DMS153 (cell line): ENCODE measurements around the gene CDC42.
"Not testable (repeated sequence)": the region's sequence is repeated elsewhere in the genome, so short reads cannot be mapped to it uniquely, and the experiment has no call there.

Experiments
- DNase-seq: peaks from one replicate; lab custom pipeline; 2025; lab: John Stamatoyannopoulos, UW

The CDC42 gene

GRCh38 chr1:22052115-22053016 is at the start of gene CDC42:
TSS of gene CDC42 (plus strand) at chr1:22052709. CDS start at chr1:22078479, 25,770 bp downstream.
- DNase-seq = peak; percentile 86

- DNase-seq = not testable (repeated sequence)
These were observed 49.6 kb upstream of the CDC42 start for GRCh38 chr1:22002875-22003274.

DNA sequence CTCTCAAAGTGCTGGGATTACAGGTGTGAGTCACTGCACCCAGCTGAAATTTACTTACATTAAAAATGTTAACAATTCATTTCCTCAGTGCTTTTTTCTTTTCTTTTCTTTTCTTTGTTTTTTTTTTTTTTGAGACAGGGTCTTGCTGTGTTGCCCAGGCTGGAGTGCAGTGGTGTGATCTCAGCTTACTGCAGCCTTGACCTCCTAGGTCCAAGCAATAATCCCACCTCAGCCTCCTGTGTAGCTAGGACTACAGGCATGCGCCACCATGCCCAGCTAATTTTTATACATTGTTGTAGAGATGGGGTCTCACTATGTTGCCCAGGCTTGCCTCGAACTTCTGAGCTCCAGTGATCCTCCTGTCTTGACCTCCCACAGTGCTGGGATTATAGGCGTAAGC is 48.5 kb upstream of the CDC42 start:
- DNase-seq = not testable (repeated sequence)

GRCh38 chr1:22005261-22006149 is 47.0 kb upstream of the CDC42 start:
- DNase-seq = peak; percentile 4

DNA sequence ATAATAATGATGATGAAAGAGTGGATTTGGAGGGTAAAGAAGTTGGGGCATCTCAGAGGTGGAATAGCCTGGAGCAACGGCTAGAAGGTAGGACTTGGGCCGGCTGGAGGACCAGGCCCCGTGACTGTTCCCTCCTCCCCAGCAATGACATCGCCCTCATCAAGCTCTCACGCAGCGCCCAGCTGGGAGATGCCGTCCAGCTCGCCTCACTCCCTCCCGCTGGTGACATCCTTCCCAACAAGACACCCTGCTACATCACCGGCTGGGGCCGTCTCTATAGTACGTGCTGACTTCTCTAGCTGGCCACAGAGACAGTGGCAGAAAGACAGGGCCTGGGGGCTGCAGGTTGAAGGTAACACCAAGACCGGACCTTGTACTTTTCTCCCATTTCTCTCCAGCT is 45.8 kb upstream of the CDC42 start:
- not testable (repeated sequence) for DNase-seq

- not testable (repeated sequence) for DNase-seq
These were observed 45.2 kb upstream of the CDC42 start for GRCh38 chr1:22007262-22007661.

- not testable (repeated sequence) for DNase-seq
These were observed 42.9 kb upstream of the CDC42 start for GRCh38 chr1:22009566-22009965.

GRCh38 chr1:22012752-22013151 is 39.8 kb upstream of the CDC42 start:
- DNase-seq = not testable (repeated sequence)

GRCh38 chr1:22014575-22015206 is 37.8 kb upstream of the CDC42 start:
- not testable (repeated sequence) for DNase-seq

DNA sequence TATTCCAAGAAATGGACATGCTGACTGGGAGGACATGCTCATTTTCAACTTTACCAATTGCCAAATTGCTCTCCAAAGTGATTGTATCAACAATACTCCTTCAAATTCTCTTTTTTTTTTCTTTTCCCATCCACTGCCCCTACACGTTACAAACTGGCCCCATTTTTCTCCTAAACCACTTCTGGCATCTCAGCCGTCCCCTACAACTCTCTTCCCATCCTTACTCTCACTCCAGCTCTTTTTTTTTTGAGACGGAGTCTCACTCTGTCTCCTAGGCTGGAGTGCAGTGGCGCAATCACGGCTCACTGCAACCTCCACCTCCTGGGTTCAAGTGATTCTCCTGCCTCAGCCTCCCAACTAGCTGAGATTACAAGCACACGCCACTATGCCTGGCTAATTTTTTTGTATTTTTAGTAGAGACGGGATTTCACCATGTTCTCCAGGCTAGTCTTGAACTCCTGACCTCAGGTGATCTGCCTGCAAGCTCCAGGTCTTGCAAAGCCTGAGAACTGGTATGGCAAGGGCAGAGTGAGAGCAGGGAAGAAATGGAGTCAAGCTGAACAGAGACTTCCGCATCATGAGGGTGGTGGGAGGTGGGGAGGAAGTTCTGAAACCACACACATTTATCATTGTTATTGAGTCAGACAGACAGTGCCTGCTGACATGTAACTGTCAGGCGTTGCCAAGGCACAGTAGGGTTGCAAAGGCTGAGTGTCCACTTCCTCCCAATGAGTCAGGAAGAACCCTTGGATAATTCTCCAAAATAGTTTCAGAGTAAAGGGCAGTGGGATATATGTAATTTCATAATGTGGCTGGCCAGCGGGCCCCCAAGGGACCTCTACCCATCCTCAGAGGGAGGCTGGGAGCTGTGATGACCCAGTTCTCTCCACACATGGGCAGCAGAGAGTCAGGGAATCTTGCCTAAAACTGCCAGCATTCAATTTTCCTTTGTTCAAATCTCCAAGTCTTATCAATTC is 33.6 kb upstream of the CDC42 start:
- DNase-seq = peak; percentile 10

- DNase-seq = no peak
These were observed 31.4 kb upstream of the CDC42 start for GRCh38 chr1:22021061-22021460.

DNA sequence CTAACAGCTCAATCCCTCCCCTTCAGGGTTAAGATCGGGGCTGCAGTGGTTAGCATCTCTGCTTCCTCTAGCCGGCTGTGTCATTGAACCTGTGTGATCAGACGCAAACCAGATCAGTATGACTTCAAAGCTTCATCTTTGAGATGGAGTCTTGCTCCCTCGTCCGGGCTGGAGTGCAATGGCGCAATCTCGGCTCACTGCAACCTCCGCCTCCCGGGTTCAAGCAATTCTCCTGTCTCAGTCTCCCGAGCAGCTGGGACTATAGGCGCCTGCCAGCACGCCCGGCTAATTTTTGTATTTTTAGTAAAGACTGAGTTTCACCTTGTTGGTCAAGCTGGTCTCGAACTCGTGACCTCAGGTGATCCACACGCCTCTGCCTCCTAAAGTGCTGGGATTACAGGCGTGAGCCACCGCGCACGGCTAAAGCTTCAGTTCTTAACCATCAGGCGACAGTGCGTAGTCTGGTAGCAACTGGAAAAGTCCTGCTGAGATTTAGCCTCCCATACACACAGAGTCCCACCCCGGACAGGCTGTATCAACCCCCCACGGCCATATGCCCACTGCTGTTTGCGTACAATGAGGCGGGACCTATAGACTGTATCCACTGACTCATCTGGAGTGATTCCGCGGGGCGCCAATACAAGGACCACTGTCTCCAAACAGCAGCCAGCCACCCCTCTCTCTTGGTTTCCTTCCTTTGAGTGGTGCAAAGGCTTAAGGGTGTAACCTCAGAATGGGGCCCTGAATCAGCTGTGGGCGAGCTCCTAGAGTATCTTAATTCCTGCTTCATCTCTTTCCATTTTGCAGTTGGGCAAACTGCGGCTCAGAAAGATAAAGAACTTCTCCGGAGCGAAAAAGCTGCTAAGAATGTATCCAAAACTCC is 27.8 kb upstream of the CDC42 start:
- peak; percentile 30 for DNase-seq

- DNase-seq = peak; percentile 83
These were observed 26.9 kb upstream of the CDC42 start for GRCh38 chr1:22025368-22026155.

DNA sequence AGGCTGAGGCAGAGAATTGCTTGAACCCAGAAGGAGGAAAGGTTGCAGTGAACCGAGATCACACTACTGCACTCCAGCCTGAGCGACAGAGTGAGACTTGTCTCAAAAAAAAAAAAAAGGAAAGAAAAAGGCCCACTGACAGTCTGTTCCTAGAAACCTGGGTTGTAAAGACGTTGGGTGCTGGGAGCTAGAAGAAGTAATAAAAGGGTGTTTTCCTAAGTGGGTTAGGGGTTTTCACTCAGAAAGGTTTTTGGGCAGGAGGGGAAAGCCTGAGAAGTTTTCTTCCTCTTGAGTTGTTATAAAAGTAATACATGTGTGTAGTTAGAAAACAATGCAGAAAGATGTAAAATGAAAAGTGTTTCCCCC is 25.6 kb upstream of the CDC42 start:
- DNase-seq = no peak

DNA sequence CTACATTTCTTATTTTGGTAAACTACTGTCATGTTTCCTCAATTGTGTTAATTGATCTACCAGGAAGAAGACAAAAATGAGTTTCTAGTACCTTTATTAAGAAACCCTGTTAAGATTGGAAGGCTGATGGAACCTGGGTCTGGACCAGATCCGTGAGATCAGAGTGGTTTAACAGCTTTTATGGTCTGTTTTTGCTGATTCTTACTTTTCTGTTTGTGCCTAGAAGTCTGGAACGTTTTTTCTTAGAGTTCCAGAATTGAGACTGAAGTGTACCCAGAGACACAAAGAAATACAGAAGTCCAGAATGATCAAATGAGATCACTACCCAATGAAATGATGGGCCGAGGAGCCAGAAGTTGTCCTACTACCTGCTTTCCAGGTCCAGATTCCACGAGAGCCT is 22.5 kb upstream of the CDC42 start:
- no peak for DNase-seq

DNA sequence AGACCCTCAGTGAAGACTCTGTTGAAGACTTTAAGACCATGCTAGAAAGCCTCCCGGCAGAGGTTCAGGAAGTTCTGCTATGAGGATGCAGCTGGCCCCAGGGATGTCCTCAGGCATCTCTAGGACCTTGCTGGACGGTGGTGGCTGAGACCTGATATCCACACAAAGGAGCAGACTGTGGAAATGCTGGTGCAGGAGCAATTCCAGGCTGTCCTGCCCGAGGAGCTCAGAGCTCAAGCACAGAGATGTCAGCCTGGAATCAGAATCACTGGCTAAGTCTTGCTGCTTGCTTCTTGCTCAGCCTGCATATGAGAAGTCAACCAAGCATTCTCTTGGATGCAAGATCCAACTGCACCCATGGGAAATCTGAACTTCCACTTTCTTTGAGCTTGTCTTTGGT is 22.0 kb upstream of the CDC42 start:
- no peak for DNase-seq

DNA sequence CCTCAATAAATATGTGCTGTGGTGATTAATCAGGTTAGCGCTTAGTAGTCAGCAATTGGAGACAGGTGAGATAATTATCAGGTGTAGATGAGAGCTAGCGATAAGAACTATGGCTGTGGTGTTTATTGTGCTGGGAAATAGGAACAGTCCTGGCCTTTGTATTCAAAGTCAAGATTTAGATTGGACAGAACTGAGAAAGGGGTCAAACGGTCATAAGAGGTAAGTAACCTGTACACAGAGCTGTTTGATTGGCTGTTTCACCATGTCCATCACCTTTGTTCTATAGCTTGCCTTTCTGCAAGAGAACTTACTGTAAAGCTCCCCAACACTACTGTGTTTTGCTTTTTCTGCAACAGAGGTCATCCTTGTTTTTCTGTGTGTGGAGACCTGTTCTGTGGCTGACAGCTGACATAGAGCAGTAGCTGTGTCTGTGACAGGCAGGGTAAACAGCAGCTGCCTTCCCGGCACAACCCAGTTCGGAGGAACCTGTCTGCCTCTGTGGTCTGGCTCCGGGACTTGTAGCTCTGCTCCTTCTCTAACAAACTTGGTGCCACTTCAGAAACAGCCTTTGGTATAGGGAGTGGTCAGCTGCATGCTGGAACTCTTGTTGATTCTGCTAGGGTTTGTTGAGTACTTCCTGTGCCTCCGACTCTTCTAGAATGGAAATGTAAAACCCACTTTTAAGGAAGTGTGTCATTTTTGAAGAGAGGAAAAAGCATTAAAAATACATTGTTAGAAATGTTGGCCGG is 21.1 kb upstream of the CDC42 start:
- no peak for DNase-seq

GRCh38 chr1:22034834-22035233 is 17.7 kb upstream of the CDC42 start:
- not testable (repeated sequence) for DNase-seq

DNA sequence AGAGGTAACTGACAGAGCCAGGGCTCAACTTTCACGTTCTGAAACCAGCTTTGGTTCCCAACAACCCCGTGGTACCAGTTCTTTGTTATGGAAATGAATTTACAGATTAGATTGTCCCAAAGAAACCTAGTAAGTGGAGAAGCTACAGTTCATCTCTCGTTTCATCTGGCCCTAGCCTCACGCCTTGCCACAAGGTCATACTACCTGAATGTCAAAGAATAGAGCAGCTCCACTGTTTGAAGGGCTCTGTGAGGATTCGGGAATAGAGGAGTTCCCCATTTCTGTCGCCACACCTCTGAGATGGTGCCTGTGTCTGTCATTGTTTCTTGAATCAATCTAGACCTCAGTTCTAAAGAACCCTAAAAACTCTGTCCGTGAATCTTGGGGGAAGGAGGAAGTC is 15.0 kb upstream of the CDC42 start:
- no peak for DNase-seq
